OCI-M2 (cell line): ENCODE data around the gene SLC24A3.

Source experiments
- DNase-seq: peaks from one replicate; lab custom pipeline; 2025; ENCODE audit not compliant: unreplicated experiment; lab: John Stamatoyannopoulos, UW

The SLC24A3 gene

DNA sequence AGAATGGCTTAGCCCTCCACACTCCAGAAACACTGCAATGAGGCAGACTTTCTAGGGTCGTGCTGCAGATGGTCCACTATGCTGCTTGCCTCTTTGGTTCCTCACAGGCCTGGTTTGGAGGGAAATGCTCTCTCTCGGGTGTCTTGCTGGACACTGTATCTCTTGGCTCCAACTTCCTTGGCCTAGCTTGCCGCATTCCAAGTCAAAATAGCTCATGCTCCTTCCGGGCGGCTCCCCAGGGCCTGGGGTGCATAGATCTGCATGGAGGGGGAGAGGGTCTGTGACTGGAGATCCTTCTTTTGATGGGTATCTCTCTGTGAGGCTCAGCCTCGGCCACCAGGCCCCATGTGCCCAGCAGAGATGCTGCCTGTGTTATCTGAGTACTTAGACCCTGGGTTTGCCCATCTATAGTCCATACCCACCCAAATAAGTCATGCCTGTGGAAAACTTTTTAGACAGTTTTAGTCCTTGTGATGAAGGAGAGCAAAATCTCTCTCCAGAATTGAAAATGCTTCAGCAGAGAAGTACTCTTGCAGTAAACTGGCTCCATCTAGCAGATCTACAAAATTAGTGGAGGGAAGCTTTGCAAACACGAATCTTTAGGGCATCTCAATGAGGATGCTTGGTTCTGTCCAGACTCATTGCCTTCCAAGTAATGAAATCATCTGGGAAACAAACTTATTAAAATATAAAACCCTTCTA, 281.5 kb downstream of the SLC24A3 start:
- DNase-seq = no peak

DNA sequence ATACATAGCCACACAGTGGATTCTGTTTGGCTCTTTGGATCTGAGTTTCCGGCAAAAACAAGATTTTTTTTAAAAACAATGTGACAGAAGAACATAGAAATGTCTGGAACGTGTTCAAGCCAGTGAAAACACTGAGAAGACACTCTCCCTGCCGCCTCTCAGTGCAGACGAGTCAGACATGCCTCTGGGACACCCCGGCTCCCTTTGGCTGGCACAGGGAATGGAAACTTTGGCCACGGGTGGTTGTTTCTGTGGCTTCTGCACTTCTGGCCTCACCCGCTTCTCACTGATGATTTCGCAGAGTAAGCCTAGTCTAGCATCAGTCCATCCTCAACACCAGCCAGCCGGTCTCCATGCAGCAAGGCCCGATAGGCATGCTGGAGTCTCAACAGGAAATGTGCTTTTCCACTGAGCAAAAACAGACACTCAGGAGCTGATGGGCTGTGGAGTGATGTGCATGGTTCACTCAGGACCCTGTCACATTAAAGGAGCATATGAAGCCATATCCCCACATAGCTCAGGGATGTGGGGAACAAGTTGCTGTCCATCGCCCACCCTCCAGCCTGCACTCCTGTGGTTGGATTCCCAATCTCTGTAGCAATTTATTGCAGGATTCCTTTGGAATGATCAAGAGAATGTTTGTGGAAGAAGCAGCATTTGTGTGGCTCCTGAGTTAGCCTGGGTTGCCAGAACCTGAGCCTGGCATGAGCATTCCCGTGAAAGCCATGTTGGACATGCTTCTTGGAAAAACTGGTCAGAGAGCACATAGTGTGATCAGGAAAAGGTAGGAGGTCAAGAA, 283.7 kb downstream of the SLC24A3 start:
- no peak for DNase-seq

GRCh38 chr20:19497064-19497463, 284.6 kb downstream of the SLC24A3 start:
- DNase-seq = no peak

GRCh38 chr20:19498756-19499155, 286.3 kb downstream of the SLC24A3 start:
- DNase-seq = no peak

GRCh38 chr20:19501476-19502115, 289.2 kb downstream of the SLC24A3 start:
- no peak for DNase-seq

- no peak for DNase-seq
Observed at GRCh38 chr20:19502169-19502568, 289.7 kb downstream of the SLC24A3 start.

DNA sequence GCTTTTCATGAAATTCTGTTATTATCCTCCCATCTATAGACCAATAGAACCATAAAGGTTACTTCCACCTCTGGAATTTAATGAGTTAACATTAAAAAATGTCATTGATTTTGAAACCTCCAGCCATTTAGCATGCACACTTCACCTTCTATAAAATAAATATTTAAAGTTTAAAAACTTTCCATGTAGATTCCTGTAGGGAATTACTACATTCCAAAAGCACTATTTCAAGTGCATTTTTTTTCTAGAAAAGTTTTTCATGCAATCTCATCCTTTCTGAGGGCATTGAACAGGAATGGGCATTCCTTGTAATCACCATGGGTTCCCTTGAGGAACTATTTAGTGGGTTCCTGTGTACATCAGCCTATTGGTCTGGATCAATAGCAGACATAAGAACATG, 291.8 kb downstream of the SLC24A3 start:
- no peak for DNase-seq

DNA sequence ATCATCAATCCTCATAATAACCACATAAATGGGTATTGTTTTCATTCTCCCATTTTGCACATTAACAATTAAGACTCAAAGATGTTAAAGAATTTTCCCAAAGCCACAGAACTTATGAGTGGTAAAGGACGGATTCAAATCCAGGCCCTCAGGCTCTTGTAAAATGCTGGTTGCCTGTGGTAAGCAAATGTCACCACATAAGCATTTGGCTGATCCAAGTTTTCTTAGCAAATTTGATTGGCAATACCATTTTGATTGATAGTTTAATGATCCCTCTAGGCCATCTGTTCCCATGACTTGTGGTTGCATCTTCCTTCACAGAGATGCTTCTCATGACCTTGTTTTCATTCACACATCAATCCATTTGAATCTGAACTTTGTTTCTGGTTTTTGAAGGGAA, 293.6 kb downstream of the SLC24A3 start:
- DNase-seq = no peak

- DNase-seq = no peak
Observed at GRCh38 chr20:19508449-19508848, 296.0 kb downstream of the SLC24A3 start.

GRCh38 chr20:19510611-19511010, 298.2 kb downstream of the SLC24A3 start:
- DNase-seq = no peak

DNA sequence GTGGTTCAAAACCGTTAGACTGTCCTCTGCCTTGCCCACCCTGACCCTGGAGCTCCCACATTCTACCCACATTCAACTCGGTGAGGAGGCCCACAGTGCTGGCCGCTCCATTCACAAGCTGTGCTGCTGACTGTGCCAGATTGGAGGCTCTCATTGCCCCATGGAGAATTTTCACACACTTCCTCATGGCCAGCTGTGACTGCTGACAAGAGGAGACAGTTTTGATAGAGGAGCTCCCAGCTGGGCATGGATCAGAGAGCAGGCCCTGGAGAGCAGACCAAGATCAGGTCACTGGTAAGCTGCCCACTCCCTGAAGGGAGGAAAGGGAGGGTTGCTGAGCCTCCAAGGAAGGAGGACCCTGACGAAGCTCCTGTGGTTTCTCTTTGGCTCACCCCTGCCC, 299.5 kb downstream of the SLC24A3 start:
- DNase-seq = no peak

- DNase-seq = no peak
Observed at GRCh38 chr20:19512886-19513677, 300.6 kb downstream of the SLC24A3 start.

DNA sequence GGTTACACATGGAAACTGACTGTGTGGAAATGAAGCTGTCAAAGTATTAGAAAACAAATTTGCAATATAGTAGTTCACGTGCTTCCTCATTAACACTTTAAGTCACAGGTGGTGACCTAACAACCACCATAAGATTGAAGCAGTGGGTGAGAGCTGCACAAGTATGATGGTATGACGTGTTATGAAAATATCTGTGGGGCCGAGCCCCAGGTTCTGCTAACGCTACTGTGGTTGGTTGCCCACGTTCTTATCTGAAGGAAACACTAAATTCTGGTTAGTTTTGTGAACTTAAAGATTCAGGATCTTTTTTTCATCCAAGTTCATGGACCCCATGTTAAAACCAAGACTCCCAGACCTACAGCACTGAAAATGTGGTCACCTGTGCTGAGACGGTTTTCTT, 302.6 kb downstream of the SLC24A3 start:
- no peak for DNase-seq

- DNase-seq = no peak
Observed at GRCh38 chr20:19519466-19519865, 307.0 kb downstream of the SLC24A3 start.

DNA sequence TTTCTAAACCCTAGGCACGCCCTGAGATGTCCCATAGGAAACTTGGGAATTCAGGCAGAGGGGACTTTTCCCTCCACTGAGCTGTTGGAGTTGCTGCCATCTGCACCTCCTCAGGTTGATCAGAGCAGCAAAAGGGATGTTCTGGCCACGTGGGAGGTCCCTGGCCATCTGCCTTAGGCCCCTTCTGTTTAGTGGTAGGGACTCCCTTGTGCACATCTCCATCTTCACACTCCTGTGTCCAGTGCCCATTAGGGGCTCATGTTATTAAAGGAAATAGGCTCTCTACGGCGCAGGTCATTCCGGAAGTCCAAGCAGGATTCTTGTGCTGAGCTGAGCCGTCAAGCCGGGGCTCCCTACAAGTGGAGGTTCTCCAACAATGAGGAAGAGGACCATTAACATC, 307.8 kb downstream of the SLC24A3 start:
- no peak for DNase-seq

GRCh38 chr20:19522071-19522801, 309.8 kb downstream of the SLC24A3 start:
- DNase-seq = no peak

GRCh38 chr20:19522836-19523590, 310.6 kb downstream of the SLC24A3 start:
- DNase-seq = no peak

GRCh38 chr20:19524691-19525090, 312.2 kb downstream of the SLC24A3 start:
- DNase-seq = no peak

DNA sequence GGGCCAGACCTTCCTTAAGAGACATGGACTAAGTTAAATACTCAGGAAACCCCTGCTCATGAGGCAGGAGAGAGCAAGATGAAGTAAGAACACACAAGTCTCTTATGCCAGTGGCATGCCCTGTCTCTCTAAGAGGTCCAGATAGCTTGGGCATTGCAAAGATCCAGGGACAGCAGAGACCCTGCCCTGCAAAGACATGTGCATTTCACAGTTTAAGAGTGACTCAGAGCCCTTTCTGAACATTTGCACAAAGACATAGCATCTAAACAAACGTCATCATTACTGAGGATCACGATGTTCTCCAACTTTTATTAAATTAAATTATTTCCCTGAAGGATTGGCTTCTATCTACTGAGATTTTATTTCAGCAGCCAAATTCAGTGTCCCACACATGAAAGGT, 315.1 kb downstream of the SLC24A3 start:
- DNase-seq = no peak
